ENCODE measurements around the gene DUOX2.
A peak's percentile ranks its signal among the peaks of the same experiment; 100 is the strongest.
"Not testable (repeated sequence)": the region's sequence is repeated elsewhere in the genome, so short reads cannot be mapped to it uniquely, and the experiment has no call there.

DUOX2 gene

DNA sequence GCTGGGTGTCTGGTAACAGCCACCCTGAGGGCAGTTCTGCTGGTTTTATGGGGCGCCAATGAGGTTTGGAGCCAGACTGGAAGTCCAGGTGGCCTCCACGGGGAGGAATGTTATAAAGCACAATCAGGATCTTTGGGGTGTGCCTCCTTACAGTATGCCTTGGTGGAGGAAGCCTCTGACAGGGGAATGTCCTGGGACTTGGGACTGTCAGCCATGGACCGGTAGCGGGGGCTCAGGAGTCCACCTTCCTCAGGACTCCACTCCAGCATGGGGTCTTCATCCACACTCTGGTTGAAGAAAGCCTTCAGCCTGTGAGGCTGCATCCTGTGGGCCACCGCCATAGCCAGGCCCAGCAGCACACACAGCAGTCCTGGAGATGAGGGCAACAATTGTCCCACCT lies 5.0 kb upstream of the DUOX2 start:
- no peak for DNase-seq (ENCODE audit: low read depth in 2 of 2)

DNA sequence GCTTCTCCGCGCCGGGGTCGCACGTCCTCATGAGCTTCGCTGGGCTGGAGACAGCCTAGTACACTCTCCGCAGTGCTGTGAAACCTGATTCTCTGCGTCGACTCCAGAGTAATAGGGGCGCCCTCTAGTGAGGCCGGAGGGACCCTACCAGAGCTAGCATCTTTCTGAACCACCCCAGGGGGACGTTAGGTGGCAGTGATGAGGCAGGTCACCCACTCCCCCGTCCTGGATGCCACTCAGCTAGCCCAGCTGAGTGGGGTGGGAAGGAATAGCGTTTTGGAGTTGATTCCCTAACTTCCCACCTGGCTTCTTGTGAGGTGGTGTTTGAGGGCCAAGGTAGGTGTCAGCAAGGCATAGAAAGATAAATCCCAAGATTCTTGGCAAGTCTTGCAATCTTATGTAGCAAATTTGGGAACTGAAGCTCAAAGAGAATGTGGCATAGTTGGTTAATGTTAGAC lies 4.2 kb upstream of the DUOX2 start:
- DNase-seq (ENCODE audit: low read depth in 2 of 2): peak; percentile 66 to 71

GRCh38 chr15:45117308-45118130 lies 3.5 kb upstream of the DUOX2 start:
- no peak for DNase-seq (ENCODE audit: low read depth in 2 of 2)

- DNase-seq (ENCODE audit: low read depth in 2 of 2): no peak
Observed at GRCh38 chr15:45116482-45117307, 2.7 kb upstream of the DUOX2 start.

DNA sequence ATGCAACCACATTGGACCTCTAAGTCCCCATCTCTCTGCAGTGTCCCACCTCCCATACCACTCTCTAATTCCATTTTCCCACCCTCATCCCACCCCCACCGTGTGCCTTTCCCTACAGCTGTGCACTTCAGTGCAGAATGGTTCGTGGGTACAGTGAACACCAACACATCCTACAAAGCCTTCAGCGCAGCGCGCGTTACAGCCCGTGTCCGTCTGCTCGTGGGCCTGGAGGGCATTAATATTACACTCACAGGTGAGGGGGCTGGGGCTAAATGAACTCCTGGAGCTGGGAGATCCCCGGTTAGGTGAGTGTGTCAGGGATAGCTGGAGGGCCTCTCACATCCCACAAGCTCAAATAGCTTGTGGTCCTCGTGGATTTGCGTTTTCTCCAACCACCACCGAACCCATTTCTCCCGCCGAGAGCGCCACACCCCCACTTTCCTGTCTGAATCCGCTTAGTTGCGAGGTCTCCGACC lies 2.1 kb upstream of the DUOX2 start:
- no peak for DNase-seq (ENCODE audit: low read depth in 2 of 2)

- no peak for DNase-seq (ENCODE audit: low read depth in 2 of 2)
Observed at GRCh38 chr15:45115312-45115820, 1.4 kb upstream of the DUOX2 start.

- DNase-seq (ENCODE audit: low read depth in 2 of 2): no peak
Observed at GRCh38 chr15:45114751-45115085, 746 bp upstream of the DUOX2 start.

DNA sequence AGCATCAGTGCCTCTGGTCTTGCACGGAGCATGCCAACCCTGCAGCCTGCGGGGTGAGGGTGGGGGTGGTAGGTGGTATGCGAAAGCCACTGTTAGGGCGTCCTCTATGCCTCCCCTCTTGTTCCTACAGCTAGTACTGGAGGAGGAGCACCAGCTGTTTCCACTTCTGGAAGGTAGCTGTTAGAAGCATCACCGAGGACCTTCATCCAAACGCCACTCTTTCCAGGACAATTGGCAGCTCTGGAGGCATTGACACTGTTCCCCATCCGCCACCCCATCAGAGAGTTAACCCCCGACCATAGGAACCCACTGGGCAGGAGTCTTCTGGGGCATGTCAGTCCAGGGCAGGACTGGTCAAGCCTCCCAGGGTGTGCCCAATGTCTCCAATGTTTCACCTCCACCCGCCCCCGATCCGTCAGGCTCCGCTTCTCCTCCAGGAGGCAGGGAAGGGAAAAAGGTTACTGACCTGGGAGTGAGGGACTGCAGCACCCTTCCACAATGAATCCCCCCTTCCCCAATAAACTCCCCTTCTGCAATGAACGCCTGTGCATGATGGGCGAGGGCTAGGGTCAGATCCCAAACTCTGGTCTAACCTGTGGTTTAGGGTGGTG lies 487 bp downstream of the DUOX2 start:
- no peak for DNase-seq (ENCODE audit: low read depth in 2 of 2)

GRCh38 chr15:45112591-45113379 lies 1.2 kb downstream of the DUOX2 start:
- DNase-seq (ENCODE audit: low read depth in 2 of 2): no peak

GRCh38 chr15:45112143-45112590 lies 1.8 kb downstream of the DUOX2 start:
- DNase-seq (ENCODE audit: low read depth in 2 of 2): no peak

GRCh38 chr15:45111390-45112142 lies 2.4 kb downstream of the DUOX2 start:
- no peak for DNase-seq (ENCODE audit: low read depth in 2 of 2)

DNA sequence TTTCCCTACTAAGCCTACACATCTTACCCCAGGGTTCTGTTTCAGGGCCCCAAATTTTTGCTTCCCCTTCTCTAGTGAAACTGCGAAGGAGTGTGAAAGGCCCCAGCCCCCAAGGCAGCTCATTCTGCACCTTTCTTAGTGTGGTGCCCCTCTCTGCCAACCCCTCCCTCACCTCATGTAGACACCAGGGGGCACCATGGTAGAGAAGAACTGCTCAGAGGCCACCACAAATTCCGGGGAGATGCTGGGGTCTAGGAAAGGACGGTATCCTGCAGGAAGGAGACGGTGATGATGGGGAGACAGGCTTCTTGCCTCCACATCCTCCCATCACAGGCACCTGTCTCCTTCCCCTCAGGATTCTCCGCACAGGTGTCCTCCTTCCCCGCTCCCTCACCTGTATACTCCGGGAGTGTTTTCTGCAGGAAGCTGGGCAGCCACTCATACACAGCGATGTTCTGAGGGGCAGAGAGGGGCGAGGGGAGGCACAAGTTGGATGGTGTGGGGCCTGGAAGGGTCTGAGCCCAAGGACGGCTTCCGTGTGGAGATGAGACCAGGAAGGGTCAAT lies 3.6 kb downstream of the DUOX2 start:
- DNase-seq (ENCODE audit: low read depth in 2 of 2): no peak

DNA sequence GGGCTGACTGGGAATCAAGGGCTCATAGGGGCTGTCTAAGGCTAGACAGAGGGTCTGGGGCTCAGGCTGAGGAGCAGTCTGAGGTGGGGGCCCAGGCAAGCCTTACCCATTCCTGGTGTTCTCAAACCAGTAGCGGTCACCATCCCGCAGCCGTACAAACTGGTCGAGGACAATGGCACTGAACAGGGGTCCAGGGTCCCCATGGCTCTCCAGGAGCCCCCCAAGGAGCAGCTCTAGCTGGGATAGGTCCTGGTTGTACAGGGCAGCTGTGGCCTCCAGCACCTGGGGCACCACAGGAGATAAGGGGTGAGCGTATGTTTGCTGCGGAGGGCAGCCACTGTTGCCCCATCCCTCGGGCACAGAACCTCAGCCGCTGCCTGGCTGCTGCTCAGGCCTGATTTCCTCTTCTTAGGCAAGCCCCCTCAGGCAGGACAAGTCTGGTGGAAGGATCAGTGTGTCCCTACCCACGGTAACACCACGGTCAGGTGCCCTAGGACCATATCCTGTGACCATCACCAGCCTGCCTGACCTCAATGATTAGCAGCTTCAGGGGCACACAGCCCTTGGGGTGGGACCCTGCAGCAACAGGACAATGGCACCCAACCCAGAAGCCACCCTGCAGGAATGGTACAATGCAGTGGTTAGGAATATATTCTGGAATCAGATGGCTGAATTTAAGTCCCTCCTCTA lies 5.9 kb downstream of the DUOX2 start:
- DNase-seq (ENCODE audit: low read depth in 2 of 2): no peak

- no peak for DNase-seq (ENCODE audit: low read depth in 2 of 2)
Observed at GRCh38 chr15:45106002-45106790, 7.8 kb downstream of the DUOX2 start.

DNA sequence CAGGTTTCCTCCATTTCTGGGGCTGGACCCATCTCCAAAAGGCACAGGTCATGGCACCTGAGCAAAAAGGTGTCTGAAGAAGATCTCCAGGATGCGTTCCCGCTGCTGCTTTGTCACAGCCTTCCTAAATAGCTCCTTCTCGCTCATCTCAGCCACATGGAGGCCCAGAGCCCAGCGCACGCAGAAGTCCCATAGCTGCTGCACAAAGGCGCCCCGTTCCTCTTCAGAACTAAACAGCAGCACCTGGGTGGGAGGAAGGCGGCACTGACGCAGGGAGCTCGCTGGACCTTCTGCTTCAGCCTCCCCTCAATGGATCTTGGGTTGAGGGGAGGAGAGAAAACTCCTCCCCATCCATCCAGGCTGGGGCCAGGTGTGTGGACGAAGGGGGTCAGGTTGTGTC lies 8.4 kb downstream of the DUOX2 start:
- no peak for DNase-seq (ENCODE audit: low read depth in 2 of 2)

DNA sequence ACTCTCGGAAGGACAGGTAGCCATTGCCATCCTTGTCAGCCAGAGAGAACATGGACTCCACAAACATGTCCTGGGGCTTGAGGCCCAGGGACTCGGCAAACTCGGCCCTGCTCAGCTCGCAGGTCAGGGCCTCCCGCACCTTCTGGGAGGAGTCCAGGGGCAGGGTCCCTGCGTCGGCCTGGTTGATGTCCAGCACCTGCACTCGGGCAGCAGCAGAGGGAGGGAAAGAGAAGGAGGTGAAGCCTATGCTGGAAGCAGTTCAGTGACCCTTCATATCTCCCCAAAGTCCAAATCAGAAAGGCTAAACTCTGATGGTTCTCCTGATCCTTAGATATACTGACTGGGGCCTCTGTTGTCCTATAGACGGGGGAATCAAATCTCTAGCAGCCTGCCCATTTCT lies 9.8 kb downstream of the DUOX2 start:
- not testable (repeated sequence) for DNase-seq (ENCODE audit: low read depth in 2 of 2)

DNA sequence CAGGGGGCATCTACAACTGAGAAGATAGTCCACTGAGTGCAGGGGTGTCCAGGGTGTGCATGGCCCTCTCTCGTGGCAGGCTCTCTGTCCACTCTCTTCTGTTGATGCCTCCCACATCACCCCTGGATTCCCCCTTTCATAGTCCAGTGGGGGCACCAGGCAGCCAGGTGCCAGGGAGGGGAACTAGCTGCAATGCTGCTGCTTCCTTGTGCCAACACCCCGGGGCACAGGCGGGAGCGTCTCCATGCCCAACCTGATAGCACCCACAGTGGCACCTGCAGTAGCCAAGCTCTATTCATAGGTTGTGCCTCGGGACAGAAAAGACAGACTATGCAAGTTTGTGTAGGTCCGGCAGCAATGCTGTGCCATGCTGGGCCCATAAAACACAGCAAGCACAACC lies 11.7 kb downstream of the DUOX2 start:
- DNase-seq (ENCODE audit: low read depth in 2 of 2): no peak

DNA sequence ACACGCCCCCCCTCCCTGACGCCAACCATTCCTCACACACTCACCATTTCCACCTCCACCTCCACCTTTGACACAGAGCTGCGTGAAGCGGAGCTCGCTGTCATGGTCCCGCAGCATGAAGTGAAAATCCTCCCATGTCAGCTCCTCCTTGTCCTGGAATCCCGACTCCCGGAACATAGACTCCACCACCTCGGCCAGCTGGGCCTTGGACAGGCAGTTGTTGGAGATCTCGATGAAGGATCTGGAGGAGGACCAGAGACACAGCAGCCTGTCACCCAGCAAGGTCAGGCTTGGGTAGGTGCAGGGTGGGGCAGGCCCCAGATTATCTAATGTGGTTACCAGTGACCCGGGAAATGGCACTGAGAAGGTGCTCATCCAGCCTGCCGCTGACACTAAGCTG lies 12.2 kb downstream of the DUOX2 start:
- no peak for DNase-seq (ENCODE audit: low read depth in 2 of 2)
